Astrocyte (in vitro differentiated cells and primary cell): ENCODE measurements around the gene STK24.

ENCODE experiments used
- EZH2 ChIP-seq: IDR thresholded peaks from 2 replicates; pipeline ENCODE4 v1.6.1; 2012; ENCODE audit warnings: mild to moderate bottlenecking, low read length, inconsistent platforms; ENCODE audit not compliant: insufficient read depth
- TF ChIP-seq, protein P1 (sequence below): IDR thresholded peaks from 2 replicates; pipeline ENCODE4 v1.5.1; 2011; ENCODE audit warnings: low read depth, mild to moderate bottlenecking, inconsistent platforms, low read length, moderate library complexity; ENCODE audit not compliant: insufficient read depth

DNA sequence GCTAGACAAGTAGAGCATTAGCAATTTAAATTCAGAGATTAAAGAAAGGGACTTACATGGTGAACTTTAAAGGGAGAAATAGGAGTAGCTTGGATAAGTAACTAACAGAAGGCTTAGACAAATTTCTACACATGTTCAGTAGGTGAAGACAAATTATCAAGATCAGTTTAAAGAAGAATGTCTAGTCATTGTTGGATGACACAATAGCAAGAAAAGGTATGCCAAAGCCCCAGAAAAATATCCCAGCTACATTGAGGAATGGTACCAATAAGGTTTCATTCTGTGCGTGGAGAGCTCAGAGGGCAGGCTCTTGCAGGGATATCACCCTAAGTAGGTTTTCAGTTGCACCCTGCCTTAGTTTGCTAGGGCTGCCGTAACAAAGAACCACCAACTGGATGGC is 3.5 kb upstream of the STK24 start:
- TF ChIP-seq, protein P1, sequence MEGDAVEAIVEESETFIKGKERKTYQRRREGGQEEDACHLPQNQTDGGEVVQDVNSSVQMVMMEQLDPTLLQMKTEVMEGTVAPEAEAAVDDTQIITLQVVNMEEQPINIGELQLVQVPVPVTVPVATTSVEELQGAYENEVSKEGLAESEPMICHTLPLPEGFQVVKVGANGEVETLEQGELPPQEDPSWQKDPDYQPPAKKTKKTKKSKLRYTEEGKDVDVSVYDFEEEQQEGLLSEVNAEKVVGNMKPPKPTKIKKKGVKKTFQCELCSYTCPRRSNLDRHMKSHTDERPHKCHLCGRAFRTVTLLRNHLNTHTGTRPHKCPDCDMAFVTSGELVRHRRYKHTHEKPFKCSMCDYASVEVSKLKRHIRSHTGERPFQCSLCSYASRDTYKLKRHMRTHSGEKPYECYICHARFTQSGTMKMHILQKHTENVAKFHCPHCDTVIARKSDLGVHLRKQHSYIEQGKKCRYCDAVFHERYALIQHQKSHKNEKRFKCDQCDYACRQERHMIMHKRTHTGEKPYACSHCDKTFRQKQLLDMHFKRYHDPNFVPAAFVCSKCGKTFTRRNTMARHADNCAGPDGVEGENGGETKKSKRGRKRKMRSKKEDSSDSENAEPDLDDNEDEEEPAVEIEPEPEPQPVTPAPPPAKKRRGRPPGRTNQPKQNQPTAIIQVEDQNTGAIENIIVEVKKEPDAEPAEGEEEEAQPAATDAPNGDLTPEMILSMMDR = no peak
- no peak for TF ChIP-seq EZH2
